Hematopoietic multipotent progenitor cell treated with erythropoietin and hydrocortisone succinate and interleukin-3 and kit ligand, for 8 days (in vitro differentiated cells): Measurements from ENCODE around the gene CHAC1.

Source experiments
- DNase-seq: peaks from one replicate; pipeline ENCODE4 v3.0.0-alpha.2; 2015

Gene CHAC1

GRCh38 chr15:40990789-40991188 is 37.5 kb downstream of the CHAC1 start:
- no peak for DNase-seq

- no peak for DNase-seq
Measured at GRCh38 chr15:40991355-40991754, 38.1 kb downstream of the CHAC1 start.

GRCh38 chr15:40992241-40992741 is 39.0 kb downstream of the CHAC1 start:
- DNase-seq = no peak

GRCh38 chr15:40992825-40993224 is 39.6 kb downstream of the CHAC1 start:
- no peak for DNase-seq

GRCh38 chr15:40995656-40996055 is 42.4 kb downstream of the CHAC1 start:
- peak; percentile 46 for DNase-seq

GRCh38 chr15:40999190-40999589 is 45.9 kb downstream of the CHAC1 start:
- no peak for DNase-seq

GRCh38 chr15:41001524-41002214 is 48.4 kb downstream of the CHAC1 start:
- no peak for DNase-seq

GRCh38 chr15:41004490-41004889 is 51.2 kb downstream of the CHAC1 start:
- DNase-seq = no peak
